ENCODE data around the gene STK17B.

The STK17B gene

GRCh38 chr2:196184921-196185320, 13.5 kb upstream of the STK17B start:
- no peak overlapping the region for H2BK12ac ChIP-seq (ENCODE audit: low read length in 2 of 2)
- no peak overlapping the region for H2BK15ac ChIP-seq (ENCODE audit: low read depth, poor library complexity, severe bottlenecking)
- DNase-seq = no peak
- 91% methylated on average over 3 of the region's 3 CpGs for WGBS
- H3K18ac ChIP-seq (ENCODE audit: low read depth in 1 of 2, low read length in 2 of 2) = no peak overlapping the region
- H2BK120ac ChIP-seq (ENCODE audit: low read depth, low read length) = no peak overlapping the region
- no peaks in the 10 kb centered on the region for H3K27me3 ChIP-seq (ENCODE audit: control insufficient read depth in 1 of 2, insufficient read depth in 1 of 2, low read length in 2 of 2)
- no peak overlapping the region for H2BK5ac ChIP-seq (ENCODE audit: low read depth, low read length, poor library complexity, severe bottlenecking)
- H3K23ac ChIP-seq (ENCODE audit: low read length in 2 of 2) = no peak overlapping the region
- no peak overlapping the region for H4K8ac ChIP-seq (ENCODE audit: low read length)
- H2AFZ ChIP-seq (ENCODE audit: low read depth, low read length) = no peak overlapping the region
- no peaks in the 10 kb centered on the region for H3K9me3 ChIP-seq (ENCODE audit: control insufficient read depth, low read length)
- no peak overlapping the region for H3K9ac ChIP-seq (ENCODE audit: low read length)
- no peak overlapping the region for H3K14ac ChIP-seq (ENCODE audit: low read length in 2 of 2)
- H3K4me3 ChIP-seq (ENCODE audit: insufficient read depth in 1 of 2, low read depth in 1 of 2, low read length in 2 of 2) = no peak overlapping the region
- H4K91ac ChIP-seq (ENCODE audit: low read length) = no peak overlapping the region
- no peak overlapping the region for H3K4ac ChIP-seq (ENCODE audit: low read depth in 1 of 2, low read length in 2 of 2)
- H2AK5ac ChIP-seq (ENCODE audit: low read length, severe bottlenecking) = no peak overlapping the region
- H3K36me3 ChIP-seq (ENCODE audit: control insufficient read depth in 1 of 2, insufficient read depth in 2 of 2, low read depth in 1 of 2, low read length in 2 of 2) = no peaks in the 10 kb centered on the region
- H3K27ac ChIP-seq (ENCODE audit: low read length, poor library complexity, severe bottlenecking) = no peak overlapping the region
- no peak overlapping the region for H3K4me2 ChIP-seq (ENCODE audit: low read length, poor library complexity, severe bottlenecking)
- peaks cover 2% of the 10 kb centered on the region for H3K4me1 ChIP-seq (ENCODE audit: control insufficient read depth, insufficient read depth, low read depth, low read length)
- no peaks in the 10 kb centered on the region for H3K79me1 ChIP-seq (replicated peaks; ENCODE audit: low read length, poor library complexity, severe bottlenecking)

DNA sequence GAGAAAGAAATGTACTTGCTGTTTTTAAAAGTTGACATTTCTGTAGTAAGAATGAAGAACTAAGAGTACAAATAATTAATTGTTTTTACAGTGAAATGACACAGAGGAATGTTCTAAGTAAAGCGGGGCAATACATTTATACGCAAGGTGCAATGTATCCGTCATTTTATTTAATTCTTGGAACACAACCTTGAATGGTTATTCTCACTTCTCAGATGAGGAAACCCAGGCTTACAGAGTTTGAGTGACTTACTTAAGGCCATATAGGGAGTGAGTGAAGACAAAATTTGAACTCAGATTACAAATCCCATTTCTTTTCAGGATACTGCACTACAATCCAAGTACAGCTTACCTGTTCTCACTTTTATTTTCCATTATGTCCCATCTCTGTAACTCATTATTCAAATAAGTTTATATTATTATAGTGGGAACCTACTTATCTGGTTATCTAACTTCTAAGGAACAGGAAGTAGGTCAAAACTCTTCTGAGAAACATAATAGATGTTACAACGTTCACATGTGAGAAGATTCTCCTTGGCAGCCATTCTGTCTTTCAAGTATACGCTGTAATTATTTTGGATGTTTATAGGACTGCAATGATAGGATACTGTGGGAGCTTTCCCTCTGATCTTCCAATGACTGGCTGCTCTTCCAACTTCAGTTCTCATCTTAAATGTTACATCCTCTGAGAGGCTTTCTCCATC, 12.3 kb upstream of the STK17B start:
- Histone ChIP-seq H3K36me3 (ENCODE audit: control insufficient read depth in 1 of 2, insufficient read depth in 2 of 2, low read depth in 1 of 2, low read length in 2 of 2) (no peaks in the 10 kb centered on the region), H3K27ac (ENCODE audit: low read length, poor library complexity, severe bottlenecking) (no peak overlapping the region), H2AFZ (ENCODE audit: low read depth, low read length) (no peak overlapping the region), H3K79me1 (replicated peaks; ENCODE audit: low read length, poor library complexity, severe bottlenecking) (no peaks in the 10 kb centered on the region), H3K4me2 (ENCODE audit: low read length, poor library complexity, severe bottlenecking) (no peak overlapping the region), H3K27me3 (ENCODE audit: control insufficient read depth in 1 of 2, insufficient read depth in 1 of 2, low read length in 2 of 2) (no peaks in the 10 kb centered on the region), H3K4ac (ENCODE audit: low read depth in 1 of 2, low read length in 2 of 2) (no peak overlapping the region), H3K14ac (ENCODE audit: low read length in 2 of 2) (no peak overlapping the region), H3K18ac (ENCODE audit: low read depth in 1 of 2, low read length in 2 of 2) (no peak overlapping the region), H2BK12ac (ENCODE audit: low read length in 2 of 2) (no peak overlapping the region), H3K9me3 (ENCODE audit: control insufficient read depth, low read length) (no peaks in the 10 kb centered on the region), H2AK5ac (ENCODE audit: low read length, severe bottlenecking) (no peak overlapping the region), H3K23ac (ENCODE audit: low read length in 2 of 2) (no peak overlapping the region), H4K91ac (ENCODE audit: low read length) (no peak overlapping the region), H3K4me3 (ENCODE audit: insufficient read depth in 1 of 2, low read depth in 1 of 2, low read length in 2 of 2) (no peak overlapping the region), H2BK5ac (ENCODE audit: low read depth, low read length, poor library complexity, severe bottlenecking) (no peak overlapping the region), H3K9ac (ENCODE audit: low read length) (no peak overlapping the region), H2BK120ac (ENCODE audit: low read depth, low read length) (no peak overlapping the region), H2BK15ac (ENCODE audit: low read depth, poor library complexity, severe bottlenecking) (no peak overlapping the region), H3K4me1 (ENCODE audit: control insufficient read depth, insufficient read depth, low read depth, low read length) (peaks cover 2% of the 10 kb centered on the region), H4K8ac (ENCODE audit: low read length) (no peak overlapping the region)
- no peak for DNase-seq
- 100% methylated on average over 4 of the region's 5 CpGs for WGBS

DNA sequence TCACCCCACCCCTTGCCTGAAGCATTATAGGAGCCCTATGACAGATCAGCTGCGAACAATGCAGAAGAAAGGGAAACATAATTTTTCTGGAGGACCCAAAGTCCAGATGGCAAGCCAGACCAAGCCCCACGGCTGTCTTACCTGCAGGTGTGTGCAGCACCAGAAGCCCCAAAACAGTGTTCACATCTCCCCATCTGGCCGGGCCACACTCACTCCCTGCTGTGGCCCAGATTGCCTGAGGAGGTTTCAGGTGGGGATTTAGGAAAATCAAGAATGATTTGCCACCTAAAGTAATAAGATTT, 11.7 kb upstream of the STK17B start:
- no peaks in the 10 kb centered on the region for H3K9me3 ChIP-seq (ENCODE audit: control insufficient read depth, low read length)
- no peak for DNase-seq
- H2BK15ac ChIP-seq (ENCODE audit: low read depth, poor library complexity, severe bottlenecking) = no peak overlapping the region
- H3K4me1 ChIP-seq (ENCODE audit: control insufficient read depth, insufficient read depth, low read depth, low read length) = peaks cover 2% of the 10 kb centered on the region
- no peak overlapping the region for H3K4me2 ChIP-seq (ENCODE audit: low read length, poor library complexity, severe bottlenecking)
- H4K8ac ChIP-seq (ENCODE audit: low read length) = no peak overlapping the region
- H3K27me3 ChIP-seq (ENCODE audit: control insufficient read depth in 1 of 2, insufficient read depth in 1 of 2, low read length in 2 of 2) = no peaks in the 10 kb centered on the region
- H2BK5ac ChIP-seq (ENCODE audit: low read depth, low read length, poor library complexity, severe bottlenecking) = no peak overlapping the region
- no peak overlapping the region for H3K18ac ChIP-seq (ENCODE audit: low read depth in 1 of 2, low read length in 2 of 2)
- H3K27ac ChIP-seq (ENCODE audit: low read length, poor library complexity, severe bottlenecking) = no peak overlapping the region
- H3K4ac ChIP-seq (ENCODE audit: low read depth in 1 of 2, low read length in 2 of 2) = no peak overlapping the region
- H2BK12ac ChIP-seq (ENCODE audit: low read length in 2 of 2) = peak overlapping the region in 1 of 2 experiments; percentile 90
- H3K9ac ChIP-seq (ENCODE audit: low read length) = no peak overlapping the region
- H3K4me3 ChIP-seq (ENCODE audit: insufficient read depth in 1 of 2, low read depth in 1 of 2, low read length in 2 of 2) = no peak overlapping the region
- no peak overlapping the region for H2AFZ ChIP-seq (ENCODE audit: low read depth, low read length)
- no peak overlapping the region for H2BK120ac ChIP-seq (ENCODE audit: low read depth, low read length)
- WGBS = 85% methylated on average over 3 of the region's 3 CpGs
- no peaks in the 10 kb centered on the region for H3K36me3 ChIP-seq (ENCODE audit: control insufficient read depth in 1 of 2, insufficient read depth in 2 of 2, low read depth in 1 of 2, low read length in 2 of 2)
- peak overlapping the region; percentile 47 for H2AK5ac ChIP-seq (ENCODE audit: low read length, severe bottlenecking)
- H3K14ac ChIP-seq (ENCODE audit: low read length in 2 of 2) = no peak overlapping the region
- no peak overlapping the region for H4K91ac ChIP-seq (ENCODE audit: low read length)
- no peaks in the 10 kb centered on the region for H3K79me1 ChIP-seq (replicated peaks; ENCODE audit: low read length, poor library complexity, severe bottlenecking)
- no peak overlapping the region for H3K23ac ChIP-seq (ENCODE audit: low read length in 2 of 2)

GRCh38 chr2:196182439-196183171, 11.2 kb upstream of the STK17B start:
- no peaks in the 10 kb centered on the region for H3K27me3 ChIP-seq (ENCODE audit: control insufficient read depth in 1 of 2, insufficient read depth in 1 of 2, low read length in 2 of 2)
- H2AK5ac ChIP-seq (ENCODE audit: low read length, severe bottlenecking) = peak overlapping the region; percentile 47
- no peaks in the 10 kb centered on the region for H3K9me3 ChIP-seq (ENCODE audit: control insufficient read depth, low read length)
- WGBS = 87% methylated on average over 3 of the region's 4 CpGs
- no peaks in the 10 kb centered on the region for H3K79me1 ChIP-seq (replicated peaks; ENCODE audit: low read length, poor library complexity, severe bottlenecking)
- H3K36me3 ChIP-seq (ENCODE audit: control insufficient read depth in 1 of 2, insufficient read depth in 2 of 2, low read depth in 1 of 2, low read length in 2 of 2) = no peaks in the 10 kb centered on the region
- H3K4me3 ChIP-seq (ENCODE audit: insufficient read depth in 1 of 2, low read depth in 1 of 2, low read length in 2 of 2) = no peak overlapping the region
- H2BK120ac ChIP-seq (ENCODE audit: low read depth, low read length) = no peak overlapping the region
- no peak overlapping the region for H3K23ac ChIP-seq (ENCODE audit: low read length in 2 of 2)
- H3K27ac ChIP-seq (ENCODE audit: low read length, poor library complexity, severe bottlenecking) = no peak overlapping the region
- no peak overlapping the region for H3K4ac ChIP-seq (ENCODE audit: low read depth in 1 of 2, low read length in 2 of 2)
- no peak overlapping the region for H2BK15ac ChIP-seq (ENCODE audit: low read depth, poor library complexity, severe bottlenecking)
- H2AFZ ChIP-seq (ENCODE audit: low read depth, low read length) = no peak overlapping the region
- no peak for DNase-seq
- H3K14ac ChIP-seq (ENCODE audit: low read length in 2 of 2) = no peak overlapping the region
- no peak overlapping the region for H3K4me2 ChIP-seq (ENCODE audit: low read length, poor library complexity, severe bottlenecking)
- H4K8ac ChIP-seq (ENCODE audit: low read length) = no peak overlapping the region
- H2BK12ac ChIP-seq (ENCODE audit: low read length in 2 of 2) = no peak overlapping the region
- no peak overlapping the region for H4K91ac ChIP-seq (ENCODE audit: low read length)
- H2BK5ac ChIP-seq (ENCODE audit: low read depth, low read length, poor library complexity, severe bottlenecking) = no peak overlapping the region
- H3K18ac ChIP-seq (ENCODE audit: low read depth in 1 of 2, low read length in 2 of 2) = no peak overlapping the region
- H3K9ac ChIP-seq (ENCODE audit: low read length) = no peak overlapping the region
- H3K4me1 ChIP-seq (ENCODE audit: control insufficient read depth, insufficient read depth, low read depth, low read length) = peaks cover 2% of the 10 kb centered on the region

Measured in mesenchymal stem cell (in vitro differentiated cells and primary cell).